Stimulated activated naive CD8-positive, alpha-beta T cell treated with anti-CD3 and anti-CD28 coated beads, Interleukin-15, Interleukin-2, amounts not matched to agents 100 U/mL and 50 U/mL, for 24 hours (primary cell): ENCODE data around the gene TRAF3IP3.

Source experiments
- ATAC-seq: fragments of 150-1000 bp; cut with Tn5 transposase; one replicate; pipeline ENCODE4 v1.10.0; 2021
- DNase-seq: peaks from one replicate; pipeline ENCODE4 v3.0.0; 2021

Gene TRAF3IP3

GRCh38 chr1:209802117-209802779, 46.4 kb downstream of the TRAF3IP3 start:
- DNase-seq (no peak), ATAC-seq (no peak)

- DNase-seq = no peak
These were observed 46.9 kb downstream of the TRAF3IP3 start for GRCh38 chr1:209802780-209803152.

GRCh38 chr1:209803568-209803967, 47.7 kb downstream of the TRAF3IP3 start:
- ATAC-seq = no peak
- no peak for DNase-seq

More at GRCh38 chr1:209802780-209803152, 46.9 kb downstream of the TRAF3IP3 start:
- no peak for ATAC-seq

GRCh38 chr1:209805341-209805781, 49.5 kb downstream of the TRAF3IP3 start:
- no peak for ATAC-seq
- DNase-seq = no peak

- peak; percentile 70 for DNase-seq
- ATAC-seq = peak; percentile 68
These were observed 50.3 kb downstream of the TRAF3IP3 start, which contains the start of gene IRF6 for GRCh38 chr1:209805875-209806760. TSS of gene IRF6 (minus strand) at chr1:209806142. CDS start at chr1:209801413, 4,729 bp downstream.

GRCh38 chr1:209807509-209807908, 51.7 kb downstream of the TRAF3IP3 start:
- DNase-seq = no peak
- ATAC-seq = no peak

GRCh38 chr1:209808059-209808581, 52.3 kb downstream of the TRAF3IP3 start:
- no peak for ATAC-seq
- no peak for DNase-seq

- DNase-seq (no peak), ATAC-seq (no peak)
These were observed 53.8 kb downstream of the TRAF3IP3 start for GRCh38 chr1:209809611-209810010.

GRCh38 chr1:209810783-209811182, 54.9 kb downstream of the TRAF3IP3 start:
- DNase-seq (no peak), ATAC-seq (no peak)

GRCh38 chr1:209813902-209814301, 58.0 kb downstream of the TRAF3IP3 start:
- no peak for ATAC-seq
- DNase-seq = no peak

- ATAC-seq (peak; percentile 24), DNase-seq (no peak)
These were observed 59.6 kb downstream of the TRAF3IP3 start for GRCh38 chr1:209815490-209815889.

- DNase-seq = peak; percentile 18
- peak; percentile 63 for ATAC-seq
These were observed 60.1 kb downstream of the TRAF3IP3 start for GRCh38 chr1:209815931-209816341.

- DNase-seq = no peak
- no peak for ATAC-seq
These were observed 61.1 kb downstream of the TRAF3IP3 start for GRCh38 chr1:209816923-209817322.

- ATAC-seq (no peak), DNase-seq (no peak)
These were observed 61.8 kb downstream of the TRAF3IP3 start for GRCh38 chr1:209817691-209818090.

GRCh38 chr1:209819058-209819457, 63.2 kb downstream of the TRAF3IP3 start:
- ATAC-seq (no peak), DNase-seq (no peak)

GRCh38 chr1:209820986-209821385, 65.1 kb downstream of the TRAF3IP3 start:
- DNase-seq (no peak), ATAC-seq (no peak)

- no peak for DNase-seq
- ATAC-seq = no peak
These were observed 66.9 kb downstream of the TRAF3IP3 start for GRCh38 chr1:209822706-209823105.

- ATAC-seq = peak; percentile 45
- DNase-seq = no peak
These were observed 67.5 kb downstream of the TRAF3IP3 start for GRCh38 chr1:209823143-209824041.

- DNase-seq (no peak), ATAC-seq (no peak)
These were observed 70.0 kb downstream of the TRAF3IP3 start for GRCh38 chr1:209825591-209826434.

GRCh38 chr1:209827384-209828262, 71.8 kb downstream of the TRAF3IP3 start, which contains the start of gene UTP25:
TSS of gene UTP25 (plus strand) at chr1:209827972. CDS start at chr1:209828064, 92 bp downstream.
- peak; percentile 90 for ATAC-seq
- DNase-seq = peak; percentile 92
